Neural progenitor cell (in vitro differentiated cells): Measurements from ENCODE around the gene ALS2CL. TPM values are rescaled to one million over a fixed set of nuclear protein-coding genes. Genes with fewer than 3 reads are reported as not detected.

Experiments
- DNase-seq: peaks from one replicate; pipeline ENCODE4 v3.0.0-alpha.2; 2016; ENCODE audit warnings: low spot score
- H2AFZ ChIP-seq: fragments of 200-600 bp; sonication (generic); replicated peaks from 2 replicates; pipeline ENCODE4 v1.6.1; 2016; ENCODE audit warnings: antibody characterized with exemption
- H3F3A ChIP-seq: fragments of 200-600 bp; sonication (generic); 2 replicates; pipeline ENCODE4 v1.6.1; 2016; ENCODE audit warnings: antibody characterized with exemption, low read depth
- H3K27ac ChIP-seq: fragments of 200-600 bp; sonication (generic); 2 replicates; pipeline ENCODE4 v1.5.1; 2016; ENCODE audit warnings: mild to moderate bottlenecking
- H3K27me3 ChIP-seq: fragments of 200-600 bp; sonication (generic); 2 replicates; pipeline ENCODE4 v1.6.1; 2016; ENCODE audit warnings: mild to moderate bottlenecking, moderate library complexity
- H3K36me3 ChIP-seq: fragments of 200-600 bp; sonication (generic); 2 replicates; pipeline ENCODE4 v1.5.1; 2016
- H3K4me1 ChIP-seq: fragments of 200-600 bp; sonication (generic); 2 replicates; pipeline ENCODE4 v1.6.1; 2016; ENCODE audit warnings: mixed run types
- H3K4me2 ChIP-seq: fragments of 200-600 bp; sonication (generic); 2 replicates; pipeline ENCODE4 v1.6.1; 2016
- H3K4me3 ChIP-seq: fragments of 200-600 bp; sonication (generic); 2 replicates; pipeline ENCODE4 v1.5.1; 2016
- H3K79me2 ChIP-seq: fragments of 200-600 bp; sonication (generic); 2 replicates; pipeline ENCODE4 v1.6.1; 2016; ENCODE audit warnings: low read depth
- H3K9ac ChIP-seq: fragments of 200-600 bp; sonication (generic); 2 replicates; pipeline ENCODE4 v1.6.1; 2016
- H3K9me3 ChIP-seq: fragments of 200-600 bp; sonication (generic); 2 replicates; pipeline ENCODE4 v1.5.1; 2016; ENCODE audit warnings: low read depth
- H4K20me1 ChIP-seq: fragments of 200-600 bp; sonication (generic); 2 replicates; pipeline ENCODE4 v1.6.1; 2016; ENCODE audit warnings: low read depth
- H3K27ac Mint-ChIP-seq: 3 replicates; pipeline ENCODE4 v1.8.0; 2021; ENCODE audit warnings: mixed read lengths
- H3K27me3 Mint-ChIP-seq: 2 replicates; pipeline ENCODE4 v1.8.0; 2022; ENCODE audit warnings: low read depth, mild to moderate bottlenecking, inconsistent platforms, moderate library complexity, mixed read lengths; ENCODE audit not compliant: insufficient read depth
- H3K36me3 Mint-ChIP-seq: 3 replicates; pipeline ENCODE4 v1.8.0; 2021; ENCODE audit warnings: mixed read lengths
- H3K4me1 Mint-ChIP-seq: 3 replicates; pipeline ENCODE4 v1.8.0; 2021; ENCODE audit warnings: mixed read lengths
- H3K4me3 Mint-ChIP-seq: 3 replicates; pipeline ENCODE4 v1.8.0; 2021; ENCODE audit warnings: mild to moderate bottlenecking, moderate library complexity, mixed read lengths
- H3K9me3 Mint-ChIP-seq: 3 replicates; pipeline ENCODE4 v1.8.0; 2020; ENCODE audit warnings: mixed read lengths
- EZH2 ChIP-seq: fragments of 200-600 bp; sonication (generic); IDR thresholded peaks from 2 replicates; pipeline ENCODE4 v1.6.1; 2017; ENCODE audit warnings: antibody characterized with exemption, mild to moderate bottlenecking, moderate library complexity
- EZH2phosphoT487 ChIP-seq: fragments of 200-600 bp; sonication (generic); IDR thresholded peaks from 2 replicates; pipeline ENCODE4 v1.6.1; 2017; ENCODE audit warnings: antibody characterized with exemption
- total RNA-seq: library from RNA; depleted of rRNA; stranded (reverse); fragments of >200 nt; gene quantifications from 2 replicates; pipeline ENCODE4 v1.2.3, GENCODE V29; 2015; ENCODE audit warnings: low replicate concordance
- TF ChIP-seq, protein P1 (sequence below): fragments of 200-600 bp; sonication (generic); IDR thresholded peaks from 2 replicates; pipeline ENCODE4 v1.5.1; 2017; ENCODE audit warnings: antibody characterized with exemption, mild to moderate bottlenecking

The ALS2CL gene
- total RNA-seq, 1 donor from 2014 or later = 1.3 TPM

- H3K4me1 ChIP-seq = no peaks in the 10 kb centered on the region
- no peaks in the 10 kb centered on the region for H3K9me3 Mint-ChIP-seq
- no peak overlapping the region for H3K27ac Mint-ChIP-seq
- H3K9ac ChIP-seq = no peak overlapping the region
- no peak overlapping the region for H3K4me3 ChIP-seq
- no peak overlapping the region for H2AFZ ChIP-seq
- TF ChIP-seq, protein P1, sequence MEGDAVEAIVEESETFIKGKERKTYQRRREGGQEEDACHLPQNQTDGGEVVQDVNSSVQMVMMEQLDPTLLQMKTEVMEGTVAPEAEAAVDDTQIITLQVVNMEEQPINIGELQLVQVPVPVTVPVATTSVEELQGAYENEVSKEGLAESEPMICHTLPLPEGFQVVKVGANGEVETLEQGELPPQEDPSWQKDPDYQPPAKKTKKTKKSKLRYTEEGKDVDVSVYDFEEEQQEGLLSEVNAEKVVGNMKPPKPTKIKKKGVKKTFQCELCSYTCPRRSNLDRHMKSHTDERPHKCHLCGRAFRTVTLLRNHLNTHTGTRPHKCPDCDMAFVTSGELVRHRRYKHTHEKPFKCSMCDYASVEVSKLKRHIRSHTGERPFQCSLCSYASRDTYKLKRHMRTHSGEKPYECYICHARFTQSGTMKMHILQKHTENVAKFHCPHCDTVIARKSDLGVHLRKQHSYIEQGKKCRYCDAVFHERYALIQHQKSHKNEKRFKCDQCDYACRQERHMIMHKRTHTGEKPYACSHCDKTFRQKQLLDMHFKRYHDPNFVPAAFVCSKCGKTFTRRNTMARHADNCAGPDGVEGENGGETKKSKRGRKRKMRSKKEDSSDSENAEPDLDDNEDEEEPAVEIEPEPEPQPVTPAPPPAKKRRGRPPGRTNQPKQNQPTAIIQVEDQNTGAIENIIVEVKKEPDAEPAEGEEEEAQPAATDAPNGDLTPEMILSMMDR = no peak
- TF ChIP-seq EZH2 (no peak), EZH2phosphoT487 (no peak)
- no peaks in the 10 kb centered on the region for H4K20me1 ChIP-seq
- no peak overlapping the region for H3K4me2 ChIP-seq
- H3F3A ChIP-seq = no peaks in the 10 kb centered on the region
- H3K36me3 ChIP-seq = no peaks in the 10 kb centered on the region
- H3K4me3 Mint-ChIP-seq = no peak overlapping the region
- no peaks in the 10 kb centered on the region for H3K27me3 ChIP-seq
- no peaks in the 10 kb centered on the region for H3K79me2 ChIP-seq
- H3K27ac ChIP-seq = no peak overlapping the region
- H3K4me1 Mint-ChIP-seq = peaks cover 7% of the 10 kb centered on the region
- H3K9me3 ChIP-seq = no peaks in the 10 kb centered on the region
- H3K27me3 Mint-ChIP-seq = peaks cover 3% of the 10 kb centered on the region
- no peaks in the 10 kb centered on the region for H3K36me3 Mint-ChIP-seq
- no peak for DNase-seq
Observed at GRCh38 chr3:46721009-46721408, 27.5 kb upstream of the ALS2CL start.

- H2AFZ ChIP-seq = no peak overlapping the region
- H3K36me3 Mint-ChIP-seq = no peaks in the 10 kb centered on the region
- H3K4me1 Mint-ChIP-seq = peaks cover 7% of the 10 kb centered on the region
- no peak overlapping the region for H3K4me3 ChIP-seq
- no peak overlapping the region for H3K4me2 ChIP-seq
- no peak overlapping the region for H3K9ac ChIP-seq
- DNase-seq = peak; percentile 1
- H4K20me1 ChIP-seq = no peaks in the 10 kb centered on the region
- no peaks in the 10 kb centered on the region for H3K9me3 ChIP-seq
- peaks cover 4% of the 10 kb centered on the region for H3K27me3 Mint-ChIP-seq
- H3K36me3 ChIP-seq = no peaks in the 10 kb centered on the region
- no peak overlapping the region for H3K27ac ChIP-seq
- H3K9me3 Mint-ChIP-seq = no peaks in the 10 kb centered on the region
- no peak overlapping the region for H3K4me3 Mint-ChIP-seq
- no peaks in the 10 kb centered on the region for H3K27me3 ChIP-seq
- no peak for TF ChIP-seq EZH2
- TF ChIP-seq, protein P1 = no peak
- no peak for TF ChIP-seq EZH2phosphoT487
- no peaks in the 10 kb centered on the region for H3K79me2 ChIP-seq
- no peaks in the 10 kb centered on the region for H3K4me1 ChIP-seq
- H3K27ac Mint-ChIP-seq = no peak overlapping the region
- no peaks in the 10 kb centered on the region for H3F3A ChIP-seq
Observed at GRCh38 chr3:46719735-46720271, 26.3 kb upstream of the ALS2CL start.

- H3K4me1 ChIP-seq = no peaks in the 10 kb centered on the region
- H3K9me3 Mint-ChIP-seq = no peaks in the 10 kb centered on the region
- no peaks in the 10 kb centered on the region for H3K36me3 ChIP-seq
- no peaks in the 10 kb centered on the region for H3K9me3 ChIP-seq
- no peak for TF ChIP-seq EZH2phosphoT487
- TF ChIP-seq, protein P1 = no peak
- no peak for TF ChIP-seq EZH2
- no peaks in the 10 kb centered on the region for H3K36me3 Mint-ChIP-seq
- H2AFZ ChIP-seq = no peak overlapping the region
- DNase-seq = no peak
- H3K4me2 ChIP-seq = no peak overlapping the region
- no peak overlapping the region for H3K4me3 Mint-ChIP-seq
- no peaks in the 10 kb centered on the region for H3F3A ChIP-seq
- H3K9ac ChIP-seq = no peak overlapping the region
- H3K27ac Mint-ChIP-seq = no peak overlapping the region
- peaks cover 7% of the 10 kb centered on the region for H3K4me1 Mint-ChIP-seq
- no peaks in the 10 kb centered on the region for H3K27me3 ChIP-seq
- H4K20me1 ChIP-seq = no peaks in the 10 kb centered on the region
- H3K4me3 ChIP-seq = no peak overlapping the region
- H3K79me2 ChIP-seq = no peaks in the 10 kb centered on the region
- no peak overlapping the region for H3K27ac ChIP-seq
- H3K27me3 Mint-ChIP-seq = peaks cover 4% of the 10 kb centered on the region
Observed at GRCh38 chr3:46719044-46719565, 25.6 kb upstream of the ALS2CL start.
